HG02763 (cell line): Measurements from ENCODE around the gene ZNF581.

ENCODE experiments used
- ATAC-seq: cut with Tn5 transposase; IDR thresholded peaks from one replicate; pipeline ENCODE4 v1.9.1; 2021; ENCODE audit warnings: mild to moderate bottlenecking, moderate library complexity; ENCODE audit not compliant: unreplicated experiment

Gene ZNF581

GRCh38 chr19:55647732-55648584 lies 4.5 kb downstream of the ZNF581 start, which contains the start of gene CCDC106:
Gene CCDC106 (plus strand): TSS chr19:55648212. CDS start chr19:55649047, 835 bp downstream.
- peak; percentile 32 for ATAC-seq

DNA sequence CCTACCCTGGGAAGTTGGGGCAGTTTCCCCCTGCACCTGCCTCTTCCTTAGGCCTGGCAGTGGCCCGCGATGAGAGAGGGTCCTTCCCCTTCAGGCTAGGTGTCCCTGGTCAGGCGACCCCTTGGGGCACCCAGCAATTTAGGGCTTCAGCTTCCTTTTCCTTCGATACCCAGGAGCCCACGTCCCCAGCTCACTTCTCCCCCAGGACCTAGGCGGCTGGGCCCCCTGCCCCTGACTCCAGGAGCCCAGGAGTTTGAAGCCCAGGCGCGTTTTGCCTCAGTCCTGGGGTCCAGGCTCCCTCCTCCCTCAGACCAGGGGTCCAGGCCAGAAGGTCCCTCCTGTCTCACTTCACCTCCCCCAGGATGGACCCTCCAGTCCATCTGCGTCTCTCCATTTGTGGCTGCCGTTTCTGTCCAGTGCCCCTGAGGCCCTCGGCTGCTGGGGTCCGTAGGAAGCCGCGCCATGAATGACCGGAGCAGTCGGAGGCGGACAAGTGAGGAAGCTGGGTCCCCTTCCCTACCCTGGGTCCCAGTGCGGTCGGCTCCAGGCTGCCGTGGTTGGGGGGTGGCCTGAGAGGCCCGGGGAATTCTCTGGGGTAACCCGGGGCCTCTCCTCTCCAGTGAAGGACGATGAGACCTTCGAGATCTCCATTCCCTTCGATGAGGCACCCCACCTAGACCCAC lies 5.3 kb downstream of the ZNF581 start:
- no peak for ATAC-seq

DNA sequence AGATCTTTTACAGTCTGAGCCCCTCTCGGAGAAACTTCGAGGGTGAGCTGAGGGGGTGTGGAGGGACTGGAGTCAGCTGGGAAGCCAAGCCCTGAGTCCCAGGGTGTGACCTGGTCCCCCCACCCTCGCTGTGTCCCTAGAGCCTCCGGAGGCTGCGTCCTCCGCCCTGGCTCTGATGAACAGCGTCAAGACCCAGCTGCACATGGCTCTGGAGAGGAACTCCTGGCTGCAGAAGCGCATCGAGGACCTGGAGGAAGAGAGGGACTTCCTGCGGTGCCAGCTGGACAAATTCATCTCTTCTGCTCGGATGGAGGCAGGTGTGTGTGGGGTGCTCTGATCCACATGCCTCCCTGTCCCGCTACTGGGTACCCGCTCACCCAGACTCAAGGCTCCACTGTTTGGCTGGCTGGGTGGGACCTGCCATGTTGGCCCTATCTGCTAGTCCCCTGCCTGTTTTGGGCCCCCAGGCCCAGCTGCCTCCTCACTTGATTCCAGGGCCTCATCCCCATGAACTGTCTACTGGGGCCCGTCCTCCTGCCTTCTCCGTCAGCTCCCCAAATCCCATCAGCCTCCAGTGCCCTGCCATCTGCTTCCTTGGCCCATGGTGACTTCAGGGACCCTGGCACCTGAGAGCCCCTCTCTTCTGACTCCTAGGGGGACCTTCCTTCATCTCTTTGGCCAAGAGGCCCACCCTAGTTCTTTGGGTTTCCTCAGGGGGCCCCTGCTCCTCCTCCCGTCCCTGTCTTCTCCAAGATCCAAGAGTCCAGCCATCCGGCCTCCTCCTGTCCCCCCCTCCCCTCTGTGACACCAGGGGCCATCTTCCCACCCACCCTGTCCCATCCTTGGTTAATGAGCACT lies 6.0 kb downstream of the ZNF581 start:
- ATAC-seq: no peak

GRCh38 chr19:55650126-55650557 lies 6.7 kb downstream of the ZNF581 start:
- ATAC-seq: no peak

DNA sequence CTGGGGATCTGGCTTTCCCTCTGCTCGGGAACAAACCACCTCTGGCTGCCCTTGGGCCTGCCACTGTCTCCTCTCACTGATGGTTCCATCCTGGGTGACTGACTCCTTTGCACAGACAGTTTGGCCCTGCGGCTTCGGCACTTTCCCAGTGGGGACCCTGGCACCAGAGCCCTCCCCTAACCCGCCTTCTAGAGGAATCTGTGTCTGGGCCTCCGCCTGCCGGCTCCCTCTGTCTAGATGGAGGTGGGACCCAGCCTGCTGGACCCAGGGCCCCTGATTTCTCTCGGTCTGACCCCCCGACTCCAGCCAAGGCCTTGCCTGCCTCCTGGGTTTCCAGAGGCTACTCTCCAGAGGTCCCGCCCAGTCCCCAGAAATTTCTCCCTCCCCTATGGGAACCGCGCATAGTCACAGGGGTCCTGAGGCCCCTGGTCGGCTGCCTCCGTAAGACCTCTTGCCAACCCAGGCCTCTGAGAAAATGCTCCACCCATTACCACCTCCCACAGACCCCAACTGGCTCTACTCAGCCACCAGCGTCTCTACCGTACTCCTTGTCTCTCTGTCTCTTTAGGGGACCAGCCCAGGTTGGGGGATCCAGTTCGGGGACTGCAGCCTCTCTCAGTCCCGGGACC lies 7.3 kb downstream of the ZNF581 start:
- ATAC-seq: no peak

DNA sequence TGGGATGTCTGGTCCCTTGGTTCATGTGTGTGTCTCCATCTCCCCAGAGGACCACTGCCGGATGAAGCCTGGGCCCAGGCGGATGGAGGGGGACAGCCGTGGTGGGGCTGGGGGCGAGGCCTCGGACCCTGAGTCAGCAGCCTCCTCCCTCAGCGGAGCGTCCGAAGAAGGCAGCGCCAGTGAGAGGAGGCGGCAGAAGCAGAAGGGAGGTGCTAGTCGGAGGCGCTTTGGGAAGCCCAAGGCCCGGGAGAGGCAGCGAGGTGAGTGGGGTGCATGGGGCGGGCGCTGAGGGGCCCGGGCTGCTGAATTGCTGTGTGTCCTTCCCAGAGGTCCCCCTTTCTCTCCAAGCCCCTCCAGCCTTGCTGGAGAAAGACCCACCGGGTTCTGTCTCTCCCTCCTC lies 7.8 kb downstream of the ZNF581 start:
- ATAC-seq: no peak

GRCh38 chr19:55652311-55653128 lies 9.1 kb downstream of the ZNF581 start:
- no peak for ATAC-seq

GRCh38 chr19:55653651-55654322 lies 10.3 kb downstream of the ZNF581 start:
- peak; percentile 42 for ATAC-seq

GRCh38 chr19:55654323-55654867 lies 10.9 kb downstream of the ZNF581 start:
- peak; percentile 60 for ATAC-seq

DNA sequence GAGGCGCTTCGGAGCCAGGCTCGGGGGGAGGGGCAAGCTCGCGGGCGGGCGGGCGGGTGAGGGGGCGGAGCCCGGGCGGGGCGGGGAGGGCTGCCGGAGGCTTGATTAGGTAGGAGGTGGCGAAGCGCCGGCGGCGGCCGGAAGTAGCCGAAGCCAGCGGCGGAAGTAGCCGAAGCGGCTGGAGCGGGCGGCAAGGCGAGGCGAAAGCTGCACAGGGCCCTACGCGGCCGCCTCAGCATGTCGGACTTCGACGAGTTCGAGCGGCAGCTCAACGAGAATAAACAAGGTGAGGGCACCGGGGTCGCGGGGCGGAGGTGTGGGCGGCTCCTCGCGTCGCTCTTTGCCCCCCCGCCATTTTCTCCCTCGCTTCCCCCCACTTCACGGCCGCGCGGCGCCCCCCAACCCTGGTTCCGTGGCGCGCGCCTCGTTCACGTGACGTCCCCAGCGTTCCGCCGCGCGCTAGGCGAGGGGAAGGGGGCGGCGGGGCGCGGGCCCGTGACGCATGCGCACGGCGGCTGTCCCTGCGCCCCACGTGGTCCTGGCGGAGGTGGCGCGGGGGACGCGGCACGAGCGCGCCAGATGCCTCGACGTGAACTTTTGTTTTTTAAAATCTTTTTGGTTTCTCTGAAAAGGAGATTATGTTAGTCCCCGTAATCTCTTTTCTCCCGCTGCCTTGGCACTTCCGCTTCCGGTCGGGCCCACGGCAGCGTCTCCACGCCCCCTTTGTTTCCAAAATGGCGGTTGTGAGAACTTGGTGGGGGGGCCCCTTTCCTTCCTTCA lies 11.6 kb downstream of the ZNF581 start, which contains the start of gene U2AF2:
U2AF2 (plus strand) TSS at position 168 of the 780 bp plus-strand sequence; CDS start at position 238, 70 bp downstream.
- ATAC-seq: peak; percentile 30

DNA sequence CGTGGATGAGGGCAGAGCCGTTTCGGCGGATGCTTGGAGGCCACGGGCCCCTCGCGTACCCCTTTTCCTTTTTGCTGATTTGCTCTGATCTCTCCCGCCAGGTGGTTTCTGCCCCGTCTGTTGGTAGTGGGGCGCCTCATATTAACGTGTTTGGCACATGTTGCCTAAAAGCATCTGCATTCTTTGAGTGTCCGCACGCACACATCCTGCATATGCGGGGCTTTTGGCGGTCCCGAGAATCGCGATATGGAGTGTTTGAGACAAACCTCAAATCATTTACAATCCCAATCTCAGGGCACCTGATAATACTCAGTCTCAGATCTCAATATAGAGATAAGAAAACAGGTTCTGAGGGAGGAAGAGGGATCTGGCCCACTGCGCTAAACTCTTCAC lies 12.2 kb downstream of the ZNF581 start:
- ATAC-seq: no peak

DNA sequence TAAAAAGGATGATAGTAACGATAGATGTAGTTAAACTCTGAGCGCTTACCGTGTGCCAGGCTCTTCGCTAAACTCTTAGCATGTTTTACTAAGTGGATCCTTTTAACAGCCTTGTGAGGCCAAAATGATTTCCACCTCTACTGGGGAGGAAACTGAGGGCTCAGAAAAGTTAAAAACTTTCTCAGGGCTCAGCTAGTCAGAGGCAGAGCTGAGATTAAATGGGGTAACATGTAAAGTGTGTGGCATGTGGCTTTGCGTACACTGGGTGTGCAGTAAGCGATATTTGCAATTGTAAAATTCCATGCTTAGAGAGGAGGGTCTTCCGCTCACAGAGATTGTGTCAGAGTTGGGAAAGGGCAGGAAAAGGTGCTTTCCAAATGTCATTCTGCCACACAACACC lies 13.1 kb downstream of the ZNF581 start:
- ATAC-seq: no peak

DNA sequence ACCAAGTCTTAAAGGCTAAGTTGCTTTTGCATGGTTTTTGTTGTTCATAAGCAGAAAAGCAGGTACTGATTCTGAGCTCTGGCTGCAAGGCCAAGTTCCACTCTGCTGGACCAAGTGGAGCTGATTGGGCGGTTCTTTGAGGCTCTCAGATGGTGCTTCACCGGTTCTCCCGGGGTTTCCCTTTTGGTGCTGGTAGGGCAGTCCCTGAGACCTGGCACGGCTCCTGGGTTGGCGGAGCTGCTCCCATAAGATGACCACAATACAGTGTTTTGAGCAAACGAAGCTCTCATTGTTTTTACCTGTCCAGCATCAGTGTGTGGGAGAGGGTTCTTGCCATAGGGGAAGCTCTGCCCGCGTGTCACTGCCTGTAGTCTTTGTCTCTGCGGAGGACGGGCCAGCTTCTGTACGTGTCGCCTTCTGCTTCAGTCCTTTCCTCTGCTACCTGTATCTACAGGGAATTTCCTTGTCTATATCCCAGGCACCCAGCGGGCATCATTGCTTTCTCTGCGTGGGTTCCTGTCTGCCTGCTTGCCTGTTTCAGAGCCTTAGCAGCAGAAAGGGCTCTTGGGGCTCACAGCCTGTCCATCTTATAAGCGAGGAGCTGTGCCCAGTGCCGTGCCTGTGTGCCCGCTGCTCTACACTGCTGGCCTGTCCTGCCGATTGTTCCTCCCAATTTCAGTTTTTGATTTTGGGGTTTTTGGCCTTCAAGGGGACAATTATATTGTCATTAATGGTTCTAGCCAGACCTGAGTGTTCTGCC lies 13.7 kb downstream of the ZNF581 start:
- ATAC-seq: no peak

DNA sequence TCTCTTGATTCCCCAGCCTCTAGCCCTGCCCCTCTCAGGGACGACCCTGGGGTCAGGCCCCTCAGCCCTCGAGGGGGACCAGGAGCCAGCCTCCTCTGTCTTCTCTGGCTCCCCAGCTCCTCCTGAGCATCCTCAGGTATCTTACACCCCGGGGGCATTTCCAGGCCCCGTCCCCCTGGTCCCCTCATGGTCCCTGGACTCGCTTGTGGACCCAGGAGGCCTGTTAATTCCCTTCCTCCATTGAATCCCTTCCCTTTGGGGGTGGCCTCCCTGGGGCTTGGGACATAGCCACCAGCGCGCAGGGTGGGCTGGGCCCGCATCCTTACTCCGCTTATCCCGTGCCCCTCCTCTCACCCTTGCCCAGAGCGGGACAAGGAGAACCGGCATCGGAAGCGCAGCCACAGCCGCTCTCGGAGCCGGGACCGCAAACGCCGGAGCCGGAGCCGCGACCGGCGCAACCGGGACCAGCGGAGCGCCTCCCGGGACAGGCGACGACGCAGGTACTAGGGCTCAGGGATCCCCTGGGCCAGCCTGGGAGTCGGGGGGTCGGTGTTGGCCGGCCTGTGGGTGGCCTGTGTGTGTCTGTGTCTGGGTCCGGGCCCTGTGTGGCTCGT lies 15.5 kb downstream of the ZNF581 start:
- ATAC-seq: no peak

DNA sequence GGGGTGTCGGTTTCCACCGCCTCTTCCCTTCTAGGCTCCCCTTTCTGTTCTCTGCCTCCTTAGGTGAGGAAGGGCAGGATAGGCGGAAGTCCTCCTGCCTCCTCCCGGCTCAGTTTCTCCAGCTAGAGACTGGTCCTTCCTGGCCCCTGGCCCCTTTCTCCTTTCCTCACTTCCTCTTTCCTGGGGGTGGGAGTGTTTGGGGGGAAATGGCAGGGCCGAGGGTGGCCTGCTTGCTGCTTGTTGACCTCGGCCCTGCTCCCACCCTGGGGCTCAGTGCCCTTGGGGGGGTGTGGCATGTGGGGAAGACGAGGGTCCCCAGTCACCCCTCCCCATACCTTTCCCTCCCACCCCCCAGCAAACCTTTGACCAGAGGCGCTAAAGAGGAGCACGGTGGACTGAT lies 16.4 kb downstream of the ZNF581 start:
- ATAC-seq: no peak

GRCh38 chr19:55660404-55660803 lies 17.0 kb downstream of the ZNF581 start:
- no peak for ATAC-seq

DNA sequence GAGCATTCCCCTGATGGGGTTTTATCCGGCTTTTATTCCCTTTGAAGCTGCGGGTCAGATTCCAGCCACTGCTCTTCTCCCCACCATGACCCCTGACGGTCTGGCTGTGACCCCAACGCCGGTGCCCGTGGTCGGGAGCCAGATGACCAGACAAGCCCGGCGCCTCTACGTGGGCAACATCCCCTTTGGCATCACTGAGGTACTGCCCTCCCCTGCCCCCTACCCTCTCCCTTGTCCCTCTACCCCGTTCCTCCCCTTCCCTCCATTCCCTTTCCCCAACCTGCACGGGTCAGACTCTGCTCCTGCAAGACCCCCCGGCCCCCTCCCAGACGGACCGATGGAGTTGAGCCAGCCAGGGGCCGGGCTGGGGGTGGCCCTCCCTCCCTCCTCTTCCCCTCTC lies 17.5 kb downstream of the ZNF581 start:
- no peak for ATAC-seq
